HEK293 (cell line): ENCODE measurements around the gene TASP1.
"Not testable (repeated sequence)": the region's sequence is repeated elsewhere in the genome, so short reads cannot be mapped to it uniquely, and the experiment has no call there.

Experiments
- ELK4 ChIP-seq: IDR thresholded peaks from 2 replicates; pipeline ENCODE4 v1.6.1; 2011; ENCODE audit warnings: mild to moderate bottlenecking, low read depth, low read length, borderline replicate concordance
- ZNF366 ChIP-seq: fragments of 450-650 bp; formaldehyde crosslinking; conservative IDR thresholded peaks from 2 replicates; pipeline ENCODE4 v1.5.1; 2016; ENCODE audit warnings: missing biosample characterization, missing genetic modification characterization
- TF ChIP-seq, protein P1 (sequence below): fragments of 450-650 bp; formaldehyde crosslinking; IDR thresholded peaks from 2 replicates; pipeline ENCODE4 v1.5.1; 2016; ENCODE audit warnings: missing biosample characterization, missing genetic modification characterization

- TF ChIP-seq, protein P1, sequence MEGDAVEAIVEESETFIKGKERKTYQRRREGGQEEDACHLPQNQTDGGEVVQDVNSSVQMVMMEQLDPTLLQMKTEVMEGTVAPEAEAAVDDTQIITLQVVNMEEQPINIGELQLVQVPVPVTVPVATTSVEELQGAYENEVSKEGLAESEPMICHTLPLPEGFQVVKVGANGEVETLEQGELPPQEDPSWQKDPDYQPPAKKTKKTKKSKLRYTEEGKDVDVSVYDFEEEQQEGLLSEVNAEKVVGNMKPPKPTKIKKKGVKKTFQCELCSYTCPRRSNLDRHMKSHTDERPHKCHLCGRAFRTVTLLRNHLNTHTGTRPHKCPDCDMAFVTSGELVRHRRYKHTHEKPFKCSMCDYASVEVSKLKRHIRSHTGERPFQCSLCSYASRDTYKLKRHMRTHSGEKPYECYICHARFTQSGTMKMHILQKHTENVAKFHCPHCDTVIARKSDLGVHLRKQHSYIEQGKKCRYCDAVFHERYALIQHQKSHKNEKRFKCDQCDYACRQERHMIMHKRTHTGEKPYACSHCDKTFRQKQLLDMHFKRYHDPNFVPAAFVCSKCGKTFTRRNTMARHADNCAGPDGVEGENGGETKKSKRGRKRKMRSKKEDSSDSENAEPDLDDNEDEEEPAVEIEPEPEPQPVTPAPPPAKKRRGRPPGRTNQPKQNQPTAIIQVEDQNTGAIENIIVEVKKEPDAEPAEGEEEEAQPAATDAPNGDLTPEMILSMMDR (tag by site-specific recombination), result not testable (repeated sequence)
- not testable (repeated sequence) for TF ChIP-seq ZNF366 (tag by site-specific recombination); ELK4
Observed at GRCh38 chr20:13593423-13593822, 45.3 kb downstream of the TASP1 start.
